ENCODE data around the gene CD8A.

Gene CD8A

DNA sequence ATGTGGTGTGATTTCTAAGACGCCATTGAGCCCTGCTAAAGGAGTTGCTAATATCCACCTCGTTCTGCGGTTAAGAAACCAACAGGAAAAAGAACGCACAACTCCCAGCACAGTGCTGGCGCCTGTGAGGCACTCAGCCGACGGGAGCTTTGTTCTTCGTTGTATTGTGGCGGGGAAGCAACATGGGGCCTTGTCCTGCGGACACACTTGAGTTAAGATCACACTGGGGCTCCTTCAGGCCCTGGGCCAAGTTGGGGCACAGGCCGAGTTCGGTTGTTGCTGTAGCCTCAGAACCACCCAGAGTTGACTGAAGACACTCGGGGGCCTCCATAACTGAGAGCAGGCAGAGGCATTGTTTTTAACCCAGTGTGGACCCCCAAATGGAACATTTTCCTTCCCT, 30.6 kb upstream of the CD8A start:
- H3K4me1 Mint-ChIP-seq = peaks cover 15% of the 10 kb centered on the region

DNA sequence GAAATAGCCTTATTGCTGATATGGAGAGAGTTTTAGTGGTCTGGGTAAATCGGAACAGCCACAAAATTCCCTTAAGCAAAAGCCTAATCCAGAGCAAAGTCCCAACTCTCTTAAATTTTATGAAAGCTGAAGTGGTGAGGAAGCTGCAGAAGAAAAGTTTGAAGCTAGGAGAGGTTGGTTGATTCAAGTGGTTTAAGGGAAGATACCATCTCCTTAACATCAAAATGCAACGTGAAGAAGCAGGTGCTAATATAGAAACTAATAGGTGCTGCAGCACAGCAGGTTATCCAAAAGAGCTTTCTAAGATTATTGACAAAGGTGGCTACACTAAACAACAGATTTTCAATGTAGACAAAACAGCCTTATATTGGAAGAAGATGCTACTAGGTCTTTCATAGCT, 28.2 kb upstream of the CD8A start:
- no peaks in the 10 kb centered on the region for H3K4me1 Mint-ChIP-seq
- H3K36me3 Mint-ChIP-seq = peaks cover 2% of the 10 kb centered on the region
- no peak overlapping the region for H3K4me3 Mint-ChIP-seq
- no peaks in the 10 kb centered on the region for H3K9me3 Mint-ChIP-seq
- H3K27me3 Mint-ChIP-seq = peaks cover 2% of the 10 kb centered on the region
- no peak overlapping the region for H3K27ac Mint-ChIP-seq

More for the DNA sequence above, 30.6 kb upstream of the CD8A start:
- Mint-ChIP-seq H3K36me3 (peaks cover 2% of the 10 kb centered on the region), H3K9me3 (no peaks in the 10 kb centered on the region), H3K4me3 (no peak overlapping the region), H3K27me3 (peaks cover 2% of the 10 kb centered on the region), H3K27ac (no peak overlapping the region)

DNA sequence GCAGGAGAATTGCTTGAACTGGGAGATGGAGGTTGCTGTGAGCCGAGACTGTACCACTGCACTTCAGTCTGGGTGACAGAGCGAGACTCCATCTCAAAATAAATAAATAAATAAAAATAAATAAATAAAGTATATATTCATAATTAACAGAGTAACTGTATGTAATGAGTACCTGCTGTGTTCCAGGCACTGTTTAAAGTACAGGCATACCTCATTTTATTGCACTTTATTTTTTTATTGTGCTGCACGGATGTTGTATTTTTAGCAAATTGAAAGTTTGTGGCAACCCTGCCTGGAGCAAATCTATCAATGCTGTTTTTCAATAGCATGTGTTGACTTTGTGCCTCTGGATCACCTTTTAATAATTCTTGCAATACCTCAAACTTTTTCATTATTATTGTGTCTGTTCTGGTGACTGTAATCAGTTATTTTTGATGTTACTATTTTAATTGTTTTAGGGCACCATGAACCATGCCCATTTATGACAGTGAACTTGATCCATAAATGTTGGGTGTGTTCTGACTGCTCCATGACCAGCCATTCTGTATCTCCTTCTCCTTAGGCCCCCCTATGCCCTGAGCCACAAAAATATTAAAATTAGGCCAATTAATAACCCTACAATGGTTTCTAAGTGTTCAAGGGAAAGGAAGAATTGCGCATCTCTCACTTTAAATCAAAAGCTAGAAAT, 27.5 kb upstream of the CD8A start:
- Mint-ChIP-seq H3K4me1 (no peaks in the 10 kb centered on the region), H3K27me3 (peaks cover 1% of the 10 kb centered on the region), H3K27ac (no peak overlapping the region), H3K4me3 (no peak overlapping the region), H3K36me3 (peaks cover 2% of the 10 kb centered on the region), H3K9me3 (no peaks in the 10 kb centered on the region)

DNA sequence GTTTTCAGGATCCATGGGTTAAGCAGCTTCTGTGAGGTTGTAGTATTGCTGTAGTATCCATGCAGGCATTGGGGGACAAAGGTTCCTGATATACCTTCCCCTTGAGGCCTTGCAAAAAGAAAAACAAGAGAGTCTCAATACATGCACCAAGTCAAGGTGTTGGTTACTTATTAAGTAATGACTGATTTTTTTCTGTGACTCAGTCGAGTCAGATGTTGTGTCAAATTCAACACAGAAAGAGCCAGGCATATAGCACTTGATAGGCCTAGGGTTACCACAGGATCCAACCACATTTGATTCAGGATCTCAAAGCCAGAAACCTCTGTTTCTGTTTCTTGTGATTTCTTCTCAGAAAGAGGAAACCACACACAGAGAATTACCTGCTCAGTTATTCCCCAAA, 24.9 kb upstream of the CD8A start:
- Mint-ChIP-seq H3K36me3 (no peaks in the 10 kb centered on the region), H3K27ac (no peak overlapping the region), H3K4me1 (no peaks in the 10 kb centered on the region), H3K4me3 (no peak overlapping the region), H3K27me3 (peaks cover 13% of the 10 kb centered on the region), H3K9me3 (no peaks in the 10 kb centered on the region)

DNA sequence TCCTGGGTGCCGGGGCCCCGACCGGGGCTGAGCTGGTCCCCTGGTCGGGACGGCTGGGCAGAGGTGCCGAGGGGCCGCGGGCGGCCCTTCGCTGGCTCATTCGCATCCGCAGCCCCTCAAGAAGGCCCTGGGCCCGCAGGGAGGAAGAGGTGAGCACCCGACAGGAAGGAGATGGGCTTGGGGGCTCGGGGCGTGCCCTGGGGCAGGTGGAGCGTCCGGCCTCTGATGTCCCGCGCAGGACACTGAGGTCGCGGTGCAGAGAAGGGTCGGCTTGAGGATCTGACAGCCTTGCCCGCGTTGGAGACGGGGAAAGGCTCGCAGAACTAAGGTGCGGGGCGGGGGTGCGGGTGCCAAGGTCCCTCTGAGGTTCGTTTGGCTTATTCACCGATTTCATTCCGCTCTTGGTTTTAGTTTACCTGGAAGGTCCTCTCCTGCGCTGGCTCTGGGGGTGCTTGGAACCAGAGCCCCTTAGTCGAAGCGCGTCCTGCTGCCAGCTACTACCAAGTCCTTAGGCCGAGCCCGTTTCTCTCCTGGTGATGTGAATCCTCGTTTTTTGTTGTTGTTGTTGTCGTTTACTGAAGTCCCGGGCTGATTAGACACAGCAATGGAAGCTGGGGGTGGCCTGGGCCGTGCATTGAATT, 18.9 kb upstream of the CD8A start:
- H3K4me3 Mint-ChIP-seq = peak overlapping the region; percentile 60
- peaks cover 22% of the 10 kb centered on the region for H3K4me1 Mint-ChIP-seq
- no peaks in the 10 kb centered on the region for H3K9me3 Mint-ChIP-seq
- H3K27ac Mint-ChIP-seq = peak overlapping the region; percentile 4
- no peaks in the 10 kb centered on the region for H3K36me3 Mint-ChIP-seq
- peaks cover 35% of the 10 kb centered on the region for H3K27me3 Mint-ChIP-seq

DNA sequence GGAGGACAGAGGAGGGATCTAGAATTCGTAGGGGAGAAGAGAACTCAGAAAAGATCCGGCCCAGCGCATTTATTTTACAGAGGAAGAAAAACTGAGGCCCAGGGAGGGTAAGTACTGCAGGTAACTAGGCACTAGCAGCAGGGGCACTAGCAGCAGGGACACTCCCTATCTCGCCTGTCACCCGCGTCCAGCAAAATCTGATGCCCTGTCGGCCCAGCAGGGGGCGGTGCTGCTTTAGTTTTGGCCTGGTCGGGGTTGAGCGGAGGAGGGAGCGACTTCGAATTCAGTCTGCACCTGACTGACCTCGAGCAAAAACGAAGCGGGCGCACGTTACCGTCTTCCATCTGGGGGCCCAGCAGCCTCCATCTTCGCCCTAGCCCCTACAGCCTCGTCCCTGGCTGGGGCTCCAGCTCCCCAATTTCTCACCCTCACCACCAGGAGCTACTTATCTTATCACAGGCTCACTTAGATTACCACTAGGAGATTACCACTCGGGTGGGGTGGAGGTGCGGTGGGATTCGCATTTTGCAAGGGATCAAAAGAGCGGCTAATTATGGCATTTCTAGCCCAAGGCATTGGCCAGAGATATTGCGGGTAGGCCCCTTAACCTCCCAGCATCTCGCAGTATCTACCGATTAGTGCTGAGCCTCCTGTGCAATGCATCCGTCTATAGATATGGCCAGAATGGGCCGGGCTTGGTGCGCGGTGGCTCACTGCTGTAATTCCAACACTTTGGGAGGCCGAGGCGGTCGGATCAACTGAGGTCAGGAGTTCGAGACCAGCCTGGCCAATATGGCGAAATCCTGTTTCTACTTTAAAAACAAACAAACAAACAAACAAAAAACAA, 17.8 kb upstream of the CD8A start:
- Mint-ChIP-seq H3K27ac (no peak overlapping the region), H3K27me3 (peaks cover 35% of the 10 kb centered on the region), H3K4me1 (peaks cover 22% of the 10 kb centered on the region), H3K4me3 (peak overlapping the region; percentile 90), H3K9me3 (no peaks in the 10 kb centered on the region), H3K36me3 (no peaks in the 10 kb centered on the region)

DNA sequence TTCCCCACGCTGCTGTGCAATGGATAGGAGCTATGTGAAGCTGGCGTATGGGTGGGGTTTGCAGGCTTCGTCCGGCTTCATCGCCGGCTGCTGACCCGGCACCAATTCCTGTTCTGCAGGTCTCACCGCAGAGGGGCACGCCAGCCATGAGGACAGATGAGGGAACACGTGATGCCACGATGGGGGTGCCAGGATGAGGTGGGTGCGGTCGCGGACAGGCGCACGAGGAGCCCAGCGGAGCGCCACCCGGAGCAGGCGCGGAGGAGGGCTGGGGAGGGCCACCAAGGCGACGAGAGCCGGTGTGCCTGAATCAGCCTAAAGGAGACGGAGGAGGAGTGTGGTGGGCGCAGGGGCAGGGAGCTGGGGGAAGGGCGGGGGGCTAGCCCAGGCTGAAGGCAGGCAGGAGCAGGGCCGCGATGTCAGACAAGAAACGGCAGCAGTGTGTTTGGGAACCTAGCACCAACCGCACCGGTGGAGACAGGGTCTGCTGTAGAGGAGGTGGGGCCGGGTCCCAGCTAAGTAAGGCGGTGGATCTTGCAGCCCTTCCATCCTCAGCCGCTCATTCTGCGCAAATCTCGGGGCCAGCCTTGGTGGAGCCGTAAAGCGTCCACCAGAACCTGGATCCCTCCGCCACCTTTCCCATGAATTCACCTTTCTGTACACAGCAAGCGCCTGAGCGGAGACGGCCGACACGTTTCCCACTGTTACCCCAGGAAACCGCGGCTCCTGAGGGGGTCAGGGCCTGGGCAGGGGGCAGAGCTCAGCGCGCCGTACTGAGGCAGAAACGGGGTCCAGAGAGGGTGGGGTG, 17.0 kb upstream of the CD8A start:
- peak overlapping the region; percentile 74 for H3K27ac Mint-ChIP-seq
- no peaks in the 10 kb centered on the region for H3K9me3 Mint-ChIP-seq
- H3K27me3 Mint-ChIP-seq = peaks cover 32% of the 10 kb centered on the region
- H3K4me1 Mint-ChIP-seq = peaks cover 22% of the 10 kb centered on the region
- no peaks in the 10 kb centered on the region for H3K36me3 Mint-ChIP-seq
- H3K4me3 Mint-ChIP-seq = peak overlapping the region; percentile 90

DNA sequence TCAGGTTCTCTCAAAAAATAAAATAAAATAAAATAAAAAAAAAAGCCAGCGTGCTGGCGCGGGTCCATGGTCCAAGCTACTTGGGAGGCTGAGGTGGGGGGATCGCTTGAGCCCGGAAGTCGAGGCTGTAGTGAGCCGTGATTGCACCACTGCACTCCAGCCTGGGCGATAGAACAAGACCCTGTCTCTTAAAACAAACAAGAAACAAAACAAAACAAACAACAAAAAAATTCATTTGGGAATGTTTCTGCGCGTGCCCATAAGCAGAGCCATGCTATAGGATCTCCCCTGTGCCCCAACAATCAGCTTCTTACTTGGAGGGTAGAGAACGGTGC, 16.4 kb upstream of the CD8A start:
- H3K27me3 Mint-ChIP-seq = peaks cover 30% of the 10 kb centered on the region

DNA sequence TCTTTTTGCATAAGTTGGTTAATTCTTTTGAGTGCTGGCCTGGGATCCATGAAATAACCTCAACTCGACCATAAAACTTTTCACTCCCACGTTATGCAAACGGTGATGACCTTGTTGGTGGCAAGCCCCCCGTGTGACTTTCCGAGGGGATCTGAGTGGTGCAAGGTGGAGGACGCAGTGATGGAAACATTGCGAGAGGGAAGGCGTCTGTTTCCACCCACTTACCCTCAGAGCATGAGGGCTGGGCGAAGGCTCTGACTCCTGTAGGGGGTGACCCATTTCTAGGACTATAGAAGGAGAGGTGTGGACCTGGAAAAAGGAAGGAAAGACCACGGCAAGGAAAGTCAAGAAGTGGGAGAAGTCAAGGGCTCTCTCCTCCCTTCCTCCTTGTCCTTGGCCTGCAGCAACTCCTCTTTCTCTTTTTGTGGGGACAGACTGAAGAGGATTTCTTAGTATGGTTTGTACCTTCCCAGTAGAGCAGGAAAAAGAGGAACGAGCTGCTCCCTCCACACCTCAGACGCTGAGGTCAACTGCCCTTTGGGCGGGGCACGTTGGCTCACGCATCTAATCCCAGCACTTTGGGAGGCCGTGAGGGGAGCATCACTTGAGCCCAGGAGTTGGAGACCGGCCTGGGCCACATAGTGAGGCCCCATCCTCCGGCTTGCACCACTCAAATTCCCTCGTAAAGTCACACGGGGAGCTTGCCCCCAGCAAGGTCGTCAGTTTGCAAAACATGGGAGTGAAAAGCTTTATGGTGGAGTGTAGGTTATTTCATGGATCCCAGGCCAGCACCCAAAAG, 15.5 kb upstream of the CD8A start:
- Mint-ChIP-seq H3K36me3 (no peaks in the 10 kb centered on the region), H3K4me1 (peaks cover 22% of the 10 kb centered on the region), H3K27ac (no peak overlapping the region), H3K4me3 (no peak overlapping the region), H3K9me3 (no peaks in the 10 kb centered on the region), H3K27me3 (peaks cover 24% of the 10 kb centered on the region)

More for the DNA sequence above, 16.4 kb upstream of the CD8A start:
- no peaks in the 10 kb centered on the region for H3K9me3 Mint-ChIP-seq
- peak overlapping the region; percentile 74 for H3K27ac Mint-ChIP-seq
- H3K36me3 Mint-ChIP-seq = no peaks in the 10 kb centered on the region
- H3K4me3 Mint-ChIP-seq = peak overlapping the region; percentile 90
- H3K4me1 Mint-ChIP-seq = peaks cover 22% of the 10 kb centered on the region

DNA sequence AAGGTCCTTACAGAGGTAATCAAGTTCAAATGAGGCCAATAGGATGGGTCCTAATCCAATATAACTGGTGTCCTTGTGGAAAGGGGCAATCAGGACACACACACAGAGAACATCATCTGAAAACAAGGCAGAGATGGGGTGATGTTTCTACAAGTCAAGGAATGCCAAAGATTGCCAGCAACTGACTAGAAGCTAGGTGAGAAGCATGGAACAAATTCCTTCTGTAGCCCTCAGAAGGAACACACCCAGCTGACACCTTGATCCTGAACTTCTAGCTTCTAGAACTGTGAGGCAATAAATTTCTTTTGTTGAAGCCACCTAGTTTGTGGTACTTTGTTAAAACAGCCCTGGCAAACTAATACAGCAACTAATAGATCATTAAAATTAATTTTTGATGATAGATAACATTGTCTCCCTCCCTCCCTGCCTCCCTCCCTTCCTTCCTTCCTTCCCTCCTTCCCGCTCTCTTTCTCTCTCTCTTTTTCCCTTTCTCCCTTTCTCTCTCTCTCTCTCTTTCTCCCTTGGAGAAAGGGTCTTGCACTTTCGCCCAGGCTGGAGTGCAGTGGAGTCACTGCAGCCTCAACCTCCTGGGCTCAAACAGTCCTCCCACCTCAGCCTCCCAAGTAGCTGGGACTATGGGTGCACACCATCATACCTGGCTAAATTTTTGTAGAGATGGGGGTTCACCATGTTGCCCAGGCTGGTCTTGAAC, 10.3 kb upstream of the CD8A start:
- Mint-ChIP-seq H3K27ac (no peak overlapping the region), H3K4me1 (no peaks in the 10 kb centered on the region), H3K27me3 (peaks cover 2% of the 10 kb centered on the region), H3K9me3 (peaks cover 13% of the 10 kb centered on the region), H3K36me3 (peaks cover 9% of the 10 kb centered on the region), H3K4me3 (no peak overlapping the region)

DNA sequence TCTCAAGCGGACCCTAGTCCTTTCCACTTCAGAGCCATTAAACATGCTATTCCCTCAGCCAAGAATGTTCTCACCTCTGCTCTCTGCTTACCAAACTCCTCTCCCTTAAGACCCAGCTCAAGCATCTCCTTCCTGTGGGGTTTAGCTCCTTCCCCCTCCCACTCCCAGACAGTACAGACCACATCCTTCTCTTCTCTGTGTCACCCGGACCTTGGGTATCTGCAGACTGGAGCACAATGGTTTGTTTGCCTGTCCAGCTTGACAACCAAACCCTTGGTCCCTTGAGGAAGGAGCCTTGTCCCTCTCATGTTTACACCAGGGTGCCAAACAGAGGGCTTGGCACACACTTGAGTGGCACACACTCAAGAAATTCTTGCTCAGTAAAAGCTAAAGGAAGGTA, 4.1 kb upstream of the CD8A start:
- no peak overlapping the region for H3K4me3 Mint-ChIP-seq
- peak overlapping the region; percentile 16 for H3K27ac Mint-ChIP-seq
- H3K4me1 Mint-ChIP-seq = peaks cover 24% of the 10 kb centered on the region
- peaks cover 46% of the 10 kb centered on the region for H3K27me3 Mint-ChIP-seq
- peaks cover 16% of the 10 kb centered on the region for H3K36me3 Mint-ChIP-seq
- peaks cover 23% of the 10 kb centered on the region for H3K9me3 Mint-ChIP-seq

DNA sequence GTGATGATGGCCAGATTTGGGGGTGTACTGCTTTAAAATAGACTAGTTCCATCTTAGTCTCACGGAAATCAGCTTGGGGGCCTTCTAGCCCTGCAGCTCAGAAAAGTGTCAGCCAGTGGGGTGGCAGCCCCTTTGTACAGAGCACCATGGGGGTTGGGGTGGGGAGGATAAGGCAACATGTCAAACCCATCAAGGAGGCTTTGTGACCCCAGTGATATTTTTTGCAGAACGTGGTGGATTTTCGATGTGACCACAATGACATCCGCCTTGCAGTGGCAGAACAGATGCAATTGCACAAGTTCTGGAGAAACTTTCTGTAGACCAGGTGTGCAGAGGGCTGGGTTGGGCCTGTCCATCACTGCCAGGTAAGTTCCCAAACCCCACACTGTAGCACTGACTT, 3.0 kb upstream of the CD8A start:
- Mint-ChIP-seq H3K4me1 (peaks cover 24% of the 10 kb centered on the region), H3K27ac (no peak overlapping the region), H3K9me3 (peaks cover 23% of the 10 kb centered on the region), H3K27me3 (peaks cover 46% of the 10 kb centered on the region), H3K4me3 (no peak overlapping the region), H3K36me3 (peaks cover 16% of the 10 kb centered on the region)

DNA sequence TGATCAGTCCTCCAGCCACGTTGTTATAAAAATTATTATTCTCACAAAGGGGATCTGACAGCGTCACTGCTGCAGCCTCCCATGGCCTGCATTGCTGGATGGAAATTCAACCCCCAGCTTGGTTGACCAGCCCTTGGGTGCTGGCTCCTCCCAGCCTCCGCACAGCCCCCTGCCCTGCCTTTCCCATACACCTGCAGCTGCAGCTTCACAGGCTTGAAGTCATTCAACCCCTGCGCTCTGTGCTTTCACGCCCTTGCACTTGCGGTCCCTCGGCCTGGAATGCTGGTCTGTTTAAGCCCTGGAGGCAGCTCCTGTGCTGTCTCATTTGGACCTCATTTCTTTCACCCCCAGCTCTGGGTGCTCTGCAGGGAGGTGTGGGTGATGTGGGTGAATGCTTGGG, 860 bp upstream of the CD8A start:
- peak overlapping the region; percentile 89 for H3K4me3 Mint-ChIP-seq
- peaks cover 49% of the 10 kb centered on the region for H3K27me3 Mint-ChIP-seq
- H3K4me1 Mint-ChIP-seq = peaks cover 24% of the 10 kb centered on the region
- peaks cover 16% of the 10 kb centered on the region for H3K9me3 Mint-ChIP-seq
- H3K27ac Mint-ChIP-seq = no peak overlapping the region
- H3K36me3 Mint-ChIP-seq = peaks cover 10% of the 10 kb centered on the region

DNA sequence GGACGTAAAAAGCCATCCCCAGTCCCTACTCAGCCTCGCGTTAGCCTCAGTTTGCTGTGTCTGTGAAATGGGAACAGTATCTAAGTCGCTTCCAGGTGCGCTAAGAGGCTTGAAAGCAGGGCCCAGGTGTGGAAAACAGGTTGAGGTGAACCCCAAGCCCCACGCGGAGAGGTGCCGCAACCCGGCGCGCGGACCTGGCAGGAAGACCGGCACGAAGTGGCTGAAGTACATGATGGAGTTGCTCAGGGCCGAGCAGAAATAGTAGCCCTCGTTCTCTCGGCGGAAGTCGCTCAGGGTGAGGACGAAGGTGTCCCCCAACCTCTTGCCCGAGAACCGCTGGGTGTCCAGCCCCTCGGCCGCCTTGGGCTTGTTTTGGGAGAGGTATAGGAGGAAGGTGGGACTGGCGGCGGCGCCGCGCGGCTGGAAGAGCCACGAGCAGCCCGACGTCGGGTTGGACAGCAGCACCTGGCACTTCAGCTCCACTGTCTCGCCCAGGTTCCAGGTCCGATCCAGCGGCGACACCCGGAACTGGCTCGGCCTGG, 508 bp downstream of the CD8A start:
- Mint-ChIP-seq H3K9me3 (peaks cover 4% of the 10 kb centered on the region), H3K27ac (no peak overlapping the region), H3K4me1 (peaks cover 24% of the 10 kb centered on the region), H3K36me3 (peaks cover 3% of the 10 kb centered on the region), H3K4me3 (peak overlapping the region; percentile 87), H3K27me3 (peaks cover 44% of the 10 kb centered on the region)

Measured in activated naive CD4-positive, alpha-beta T cell treated with anti-CD3 and anti-CD28 coated beads, Interleukin-2, amount 50 U/mL, for 24 hours (primary cell).